AG04450 (cell line): ENCODE measurements around the gene PLA2G4B. TPM values are rescaled to one million over a fixed set of nuclear protein-coding genes. Genes with fewer than 3 reads are reported as not detected.
A peak's percentile ranks its signal among the peaks of the same experiment; 100 is the strongest.

Experiments
- CTCF ChIA-PET: fragments of 300-600, 350-600 bp; formaldehyde crosslinking; extraction: SDS; loops from one replicate; lab custom pipeline; 2022; ENCODE audit warnings: antibody characterized with exemption, inconsistent platforms; lab: Charles Lee
- POLR2A ChIA-PET: fragments of 350-600 bp; formaldehyde crosslinking; extraction: SDS; loops from one replicate; lab custom pipeline; 2021; ENCODE audit warnings: antibody characterized with exemption, inconsistent platforms; lab: Yijun Ruan, JAX
- DNase-seq: peaks from one replicate; pipeline ENCODE4 v3.0.0-alpha.2; 2011; ENCODE audit warnings: low read depth, low spot score
- H3K27ac ChIP-seq: one replicate; pipeline ENCODE4 v1.5.1; 2012; ENCODE audit warnings: low read depth, low read length, control low read depth
- H3K27me3 ChIP-seq: one replicate; pipeline ENCODE4 v1.6.0; 2012; ENCODE audit warnings: low read length; ENCODE audit not compliant: control insufficient read depth, insufficient read depth
- H3K4me3 ChIP-seq: 2 replicates; pipeline ENCODE4 v1.5.1; 2011; ENCODE audit warnings: mild to moderate bottlenecking, low read depth, low read length, control low read depth
- H3K9me3 ChIP-seq: 2 replicates; pipeline ENCODE4 v1.5.1; 2012; ENCODE audit warnings: low read length; ENCODE audit not compliant: control insufficient read depth, insufficient read depth
- polyA plus RNA-seq: library from polyadenylated mRNA; depleted of rRNA; stranded (reverse); fragments of >200 nt; gene quantifications from 2 replicates; pipeline ENCODE4 v1.2.3, GENCODE V29; 2011
- TF ChIP-seq, protein P1 (sequence below): IDR thresholded peaks from 2 replicates; pipeline ENCODE4 v1.5.1; 2011; ENCODE audit warnings: low read depth, low read length, control low read depth, inconsistent platforms

PLA2G4B gene
- polyA plus RNA-seq, 1 experiment = 1.3 TPM

DNA sequence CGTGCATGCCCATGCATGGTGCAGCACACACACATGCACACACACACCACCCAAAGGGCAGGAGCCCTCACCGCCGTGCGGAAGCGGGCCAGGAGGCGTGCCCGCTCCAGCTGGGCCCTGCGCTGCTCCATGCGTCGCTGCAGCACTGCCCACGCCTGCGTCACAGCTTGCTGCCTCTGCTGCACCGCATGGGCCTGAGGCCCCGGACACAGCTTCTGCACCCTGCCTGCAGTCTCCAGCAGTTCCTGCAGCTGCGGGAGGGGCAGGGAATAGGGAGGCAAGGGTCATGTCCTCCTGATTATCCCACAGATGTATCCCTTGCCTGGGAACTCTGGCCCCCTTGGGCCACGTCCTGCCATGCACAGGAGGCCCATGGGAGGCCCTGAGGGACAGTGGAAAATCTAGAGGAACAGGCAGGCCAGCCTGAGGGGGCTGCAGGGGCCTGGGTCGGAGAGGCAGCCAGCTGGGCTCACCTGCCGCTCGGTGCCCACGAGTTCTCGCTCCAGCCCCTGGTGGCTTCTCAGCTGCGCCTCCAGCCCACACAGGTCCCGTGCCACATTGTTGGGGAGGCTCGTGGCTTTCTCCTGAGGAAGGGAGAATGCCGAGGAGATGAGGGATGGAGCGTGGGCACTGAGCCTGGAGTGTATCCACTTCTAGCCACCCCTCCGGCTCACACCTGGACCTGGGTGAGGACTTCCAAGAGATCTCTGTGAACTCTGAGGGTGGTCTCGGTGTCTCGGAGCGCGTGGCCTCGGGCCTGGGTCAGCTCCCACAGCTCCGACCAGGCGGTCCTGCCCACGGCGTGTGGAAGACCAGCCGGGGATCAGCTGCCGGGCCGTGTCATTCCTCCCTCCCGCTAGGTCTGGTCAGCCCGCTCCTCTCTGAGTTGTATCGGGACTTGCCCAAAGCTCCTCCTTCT lies 31.4 kb downstream of the PLA2G4B start:
- ChIA-PET CTCF (no interaction called here), POLR2A (interaction anchor here (0.5 to 1.3 kb wide), 3 partner anchors 34 to 625 kb away, joined by 3 to 6 read pairs (median 3); partner anchors contain the start of genes RPAP1 and SNAP23)
- no peak for DNase-seq
- H3K27me3 ChIP-seq = peaks cover 7% of the 10 kb centered on the region
- no peaks in the 10 kb centered on the region; the same call in 1 of the 2 replicates for H3K9me3 ChIP-seq
- H3K27ac ChIP-seq = no peak overlapping the region
- TF ChIP-seq, protein P1, sequence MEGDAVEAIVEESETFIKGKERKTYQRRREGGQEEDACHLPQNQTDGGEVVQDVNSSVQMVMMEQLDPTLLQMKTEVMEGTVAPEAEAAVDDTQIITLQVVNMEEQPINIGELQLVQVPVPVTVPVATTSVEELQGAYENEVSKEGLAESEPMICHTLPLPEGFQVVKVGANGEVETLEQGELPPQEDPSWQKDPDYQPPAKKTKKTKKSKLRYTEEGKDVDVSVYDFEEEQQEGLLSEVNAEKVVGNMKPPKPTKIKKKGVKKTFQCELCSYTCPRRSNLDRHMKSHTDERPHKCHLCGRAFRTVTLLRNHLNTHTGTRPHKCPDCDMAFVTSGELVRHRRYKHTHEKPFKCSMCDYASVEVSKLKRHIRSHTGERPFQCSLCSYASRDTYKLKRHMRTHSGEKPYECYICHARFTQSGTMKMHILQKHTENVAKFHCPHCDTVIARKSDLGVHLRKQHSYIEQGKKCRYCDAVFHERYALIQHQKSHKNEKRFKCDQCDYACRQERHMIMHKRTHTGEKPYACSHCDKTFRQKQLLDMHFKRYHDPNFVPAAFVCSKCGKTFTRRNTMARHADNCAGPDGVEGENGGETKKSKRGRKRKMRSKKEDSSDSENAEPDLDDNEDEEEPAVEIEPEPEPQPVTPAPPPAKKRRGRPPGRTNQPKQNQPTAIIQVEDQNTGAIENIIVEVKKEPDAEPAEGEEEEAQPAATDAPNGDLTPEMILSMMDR = no peak
- no peak overlapping the region for H3K4me3 ChIP-seq

- Histone ChIP-seq H3K9me3 (no peaks in the 10 kb centered on the region; the same call in 1 of the 2 replicates), H3K27ac (no peak overlapping the region), H3K27me3 (peaks cover 6% of the 10 kb centered on the region), H3K4me3 (no peak overlapping the region)
- ChIA-PET CTCF (no interaction called here), POLR2A (interaction anchor here (0.6 to 1.3 kb wide), 4 partner anchors 9 to 327 kb away, joined by 3 to 6 read pairs (median 3); partner anchors contain the start of gene RPAP1)
- TF ChIP-seq, protein P1 = no peak
- peak; percentile 57 for DNase-seq
These were observed 32.0 kb downstream of the PLA2G4B start for GRCh38 chr15:41870689-41871081.

DNA sequence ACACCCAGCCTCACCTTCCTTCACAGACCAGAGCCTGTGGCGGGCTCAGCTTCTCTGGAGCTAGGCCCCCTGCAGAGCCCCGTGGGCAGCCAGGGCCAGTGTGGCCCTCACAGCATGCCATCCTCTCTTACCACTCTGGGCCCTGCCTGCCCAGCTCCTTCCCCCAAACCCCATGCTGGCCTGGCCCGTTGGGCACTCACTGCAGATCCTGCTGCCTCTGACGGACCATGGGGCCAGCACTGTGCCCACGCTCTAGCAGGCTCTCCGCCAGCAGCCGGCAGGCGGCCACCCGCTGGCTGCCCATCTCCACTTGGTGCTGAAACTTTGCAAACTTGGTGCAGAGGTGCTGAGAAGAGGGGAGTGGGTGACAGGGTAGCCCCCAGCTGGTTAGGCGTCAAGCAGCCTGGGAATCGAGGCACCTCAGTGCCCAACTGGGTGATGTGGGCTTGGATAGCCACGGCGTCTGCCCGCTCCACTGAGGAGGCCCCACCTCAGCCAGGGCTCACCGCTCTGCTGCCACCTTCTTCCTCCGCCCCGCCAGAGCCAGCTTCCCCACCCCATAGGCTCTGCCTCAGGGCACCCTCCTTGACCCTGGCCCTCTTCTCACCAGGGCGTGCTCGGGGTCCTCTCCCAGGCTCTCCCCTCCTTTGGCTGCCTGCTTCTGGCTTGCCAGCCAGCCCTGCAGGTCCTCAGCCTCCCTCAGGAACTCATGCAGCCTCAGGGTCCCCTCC lies 32.7 kb downstream of the PLA2G4B start:
- TF ChIP-seq, protein P1 = no peak
- CTCF ChIA-PET = no interaction called here
- POLR2A ChIA-PET = interaction anchor here (0.7 to 1.3 kb wide), 3 partner anchors 8 to 33 kb away, joined by 3 read pairs; no protein-coding TSS in a partner anchor

GRCh38 chr15:41872166-41872747 lies 33.6 kb downstream of the PLA2G4B start:
- CTCF ChIA-PET = no interaction called here

More for the DNA sequence above, 32.7 kb downstream of the PLA2G4B start:
- DNase-seq = no peak
- no peaks in the 10 kb centered on the region; the same call in 1 of the 2 replicates for H3K9me3 ChIP-seq
- H3K4me3 ChIP-seq = no peak overlapping the region
- no peak overlapping the region for H3K27ac ChIP-seq
- peaks cover 6% of the 10 kb centered on the region for H3K27me3 ChIP-seq

More at GRCh38 chr15:41872166-41872747, 33.6 kb downstream of the PLA2G4B start:
- H3K27me3 ChIP-seq = peaks cover 7% of the 10 kb centered on the region
- H3K4me3 ChIP-seq = no peak overlapping the region
- TF ChIP-seq, protein P1 = no peak
- no peak overlapping the region for H3K27ac ChIP-seq
- no peaks in the 10 kb centered on the region; the same call in 1 of the 2 replicates for H3K9me3 ChIP-seq
- POLR2A ChIA-PET = no interaction called here
- no peak for DNase-seq
